Adrenal gland (tissue), 5 donors: ENCODE measurements around the gene RPL7A.

Experiments used
- POLR2A ChIP-seq, 2 donors: fragments of 450-650 bp; IDR thresholded peaks; one replicate each; pipeline ENCODE4 v1.6.1; 2017; ENCODE audit warnings: antibody characterized with exemption in 2 of 2, mild to moderate bottlenecking in 2 of 2, moderate library complexity in 1 of 2
- TF ChIP-seq, protein P1 (sequence below), 6 experiments: fragments of 450-650 bp in 4 of 6; fragments of 200-600 bp in 2 of 6; sonication (generic) in 1 of 6; IDR thresholded peaks; 1 replicate in 5 of 6; 2 replicates in 1 of 6; pipeline versions ENCODE4 v1.5.1 to v1.8.0; 2016 to 2021; ENCODE audit warnings: antibody characterized with exemption in 6 of 6, mild to moderate bottlenecking in 2 of 6, moderate library complexity in 1 of 6
- donor health status: DM: no; HTN: no; CAD: no.

DNA sequence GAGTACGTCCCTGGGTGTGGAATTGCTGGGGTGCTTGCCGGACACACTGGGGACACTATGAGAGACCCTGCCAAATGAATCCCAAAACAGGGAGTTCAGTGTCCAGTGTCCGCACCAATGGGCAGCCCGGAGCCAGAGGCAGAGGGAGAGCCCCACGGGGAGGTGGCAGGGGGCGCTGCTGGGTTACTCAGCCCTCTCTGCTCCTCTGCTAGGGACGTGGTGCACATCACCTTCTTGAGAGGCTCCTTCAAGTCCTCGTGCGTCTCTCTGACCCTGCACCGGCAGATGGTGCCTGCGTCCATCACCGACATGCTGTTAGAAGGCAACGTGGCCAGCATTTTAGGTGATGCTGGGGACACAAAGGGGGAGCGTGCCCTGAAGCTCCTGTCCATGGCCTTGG is 48.9 kb downstream of the RPL7A start:
- TF ChIP-seq, protein P1, sequence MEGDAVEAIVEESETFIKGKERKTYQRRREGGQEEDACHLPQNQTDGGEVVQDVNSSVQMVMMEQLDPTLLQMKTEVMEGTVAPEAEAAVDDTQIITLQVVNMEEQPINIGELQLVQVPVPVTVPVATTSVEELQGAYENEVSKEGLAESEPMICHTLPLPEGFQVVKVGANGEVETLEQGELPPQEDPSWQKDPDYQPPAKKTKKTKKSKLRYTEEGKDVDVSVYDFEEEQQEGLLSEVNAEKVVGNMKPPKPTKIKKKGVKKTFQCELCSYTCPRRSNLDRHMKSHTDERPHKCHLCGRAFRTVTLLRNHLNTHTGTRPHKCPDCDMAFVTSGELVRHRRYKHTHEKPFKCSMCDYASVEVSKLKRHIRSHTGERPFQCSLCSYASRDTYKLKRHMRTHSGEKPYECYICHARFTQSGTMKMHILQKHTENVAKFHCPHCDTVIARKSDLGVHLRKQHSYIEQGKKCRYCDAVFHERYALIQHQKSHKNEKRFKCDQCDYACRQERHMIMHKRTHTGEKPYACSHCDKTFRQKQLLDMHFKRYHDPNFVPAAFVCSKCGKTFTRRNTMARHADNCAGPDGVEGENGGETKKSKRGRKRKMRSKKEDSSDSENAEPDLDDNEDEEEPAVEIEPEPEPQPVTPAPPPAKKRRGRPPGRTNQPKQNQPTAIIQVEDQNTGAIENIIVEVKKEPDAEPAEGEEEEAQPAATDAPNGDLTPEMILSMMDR (IDR thresholded peaks at IDR 0.05), result peak in 2 of 6 experiments; percentile 9 to 13
- no peak for TF ChIP-seq POLR2A (IDR thresholded peaks at IDR 0.05)
